ENCODE measurements around the gene SLC16A5.
"Not testable (repeated sequence)": the region's sequence is repeated elsewhere in the genome, so short reads cannot be mapped to it uniquely, and the experiment has no call there.

The SLC16A5 gene

GRCh38 chr17:75064040-75064439, 23.7 kb upstream of the SLC16A5 start:
- no peak for DNase-seq (ENCODE audit: low read depth in 2 of 2)

GRCh38 chr17:75064460-75064859, 23.3 kb upstream of the SLC16A5 start:
- no peak for DNase-seq (ENCODE audit: low read depth in 2 of 2)

- DNase-seq (ENCODE audit: low read depth in 2 of 2): no peak
Measured at GRCh38 chr17:75064867-75065561, 22.7 kb upstream of the SLC16A5 start.

- DNase-seq (ENCODE audit: low read depth in 2 of 2): no peak
Measured at GRCh38 chr17:75065562-75066151, 22.1 kb upstream of the SLC16A5 start.

DNA sequence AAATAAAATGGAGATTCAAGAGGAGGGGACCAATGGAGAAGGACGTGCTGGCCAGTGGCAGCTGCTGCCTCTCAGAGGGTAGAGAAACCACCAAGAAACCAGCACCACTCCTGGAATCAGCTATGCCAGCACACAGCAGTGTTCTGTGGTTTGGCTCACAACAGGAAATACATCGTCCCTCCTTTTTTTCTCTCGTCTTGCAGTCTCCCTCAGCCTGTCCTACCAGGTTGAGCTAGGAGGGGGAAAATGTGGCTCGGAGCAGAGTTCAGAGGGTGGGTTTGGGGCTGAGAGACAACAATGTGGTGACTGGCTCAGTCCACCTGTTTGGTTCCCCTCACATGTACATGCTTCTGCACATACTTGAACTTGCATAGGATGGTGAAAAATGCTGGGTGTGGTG, 19.9 kb upstream of the SLC16A5 start:
- no peak for DNase-seq (ENCODE audit: low read depth in 2 of 2)

GRCh38 chr17:75068750-75069149, 19.0 kb upstream of the SLC16A5 start:
- DNase-seq (ENCODE audit: low read depth in 2 of 2): no peak

DNA sequence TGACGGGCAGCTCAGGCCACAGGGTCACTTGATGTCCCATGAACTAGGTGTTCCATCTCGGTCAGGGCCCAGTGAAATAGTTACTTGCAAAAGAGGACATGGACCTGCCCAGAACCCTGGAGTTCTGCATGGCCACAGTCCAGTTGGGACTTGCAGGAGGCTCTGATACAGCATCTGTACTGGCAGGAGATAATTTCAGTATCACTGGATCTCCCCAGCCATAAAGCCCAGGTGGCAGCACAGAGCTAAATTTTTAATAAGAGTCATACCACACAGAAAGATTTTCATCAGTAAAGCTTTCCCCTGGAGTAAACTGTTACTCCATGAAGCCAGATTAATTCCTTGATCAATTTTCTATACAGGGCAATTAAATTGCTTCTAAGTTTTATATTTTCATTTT, 18.0 kb upstream of the SLC16A5 start:
- DNase-seq (ENCODE audit: low read depth in 2 of 2): no peak

DNA sequence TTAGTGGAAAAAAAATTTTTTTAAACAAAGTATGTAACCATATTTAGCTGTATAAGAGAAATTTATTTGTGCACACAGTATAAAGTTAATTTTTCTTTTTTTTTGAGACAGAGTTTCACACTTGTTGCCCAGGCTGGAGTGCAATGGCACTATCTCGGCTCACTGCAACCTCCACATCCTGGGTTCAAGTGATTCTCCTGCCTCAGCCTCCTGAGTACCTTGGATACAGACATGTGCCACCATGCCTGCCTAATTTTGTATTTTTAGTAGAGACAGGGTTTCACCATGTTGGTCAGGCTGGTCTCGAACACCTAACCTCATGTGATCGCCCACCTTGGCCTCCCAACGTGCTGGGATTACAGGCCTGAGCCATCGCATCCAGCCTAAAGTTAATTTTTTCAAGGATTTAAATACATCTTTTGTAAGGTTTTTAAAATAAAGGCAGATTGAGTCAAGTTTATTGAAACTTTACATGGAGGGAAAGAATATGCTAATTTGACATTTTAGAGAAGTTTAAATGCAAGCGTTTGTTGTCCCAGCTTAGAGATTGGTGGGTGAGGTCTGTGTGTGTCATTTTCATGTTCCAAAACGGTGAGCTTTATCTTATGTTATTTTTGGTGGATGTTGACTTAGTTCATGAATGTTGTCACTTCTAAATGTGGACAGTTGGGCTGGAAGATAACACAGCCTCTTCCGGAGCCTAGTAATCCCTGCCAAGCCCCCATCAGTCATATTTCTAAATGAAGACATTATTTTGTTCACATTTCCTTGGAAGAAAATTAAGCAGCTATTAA, 16.1 kb upstream of the SLC16A5 start:
- not testable (repeated sequence) for DNase-seq (ENCODE audit: low read depth in 2 of 2)

- not testable (repeated sequence) for DNase-seq (ENCODE audit: low read depth in 2 of 2)
Measured at GRCh38 chr17:75072909-75073308, 14.8 kb upstream of the SLC16A5 start.

- no peak for DNase-seq (ENCODE audit: low read depth in 2 of 2)
Measured at GRCh38 chr17:75073618-75074047, 14.1 kb upstream of the SLC16A5 start.

GRCh38 chr17:75074532-75074931, 13.2 kb upstream of the SLC16A5 start:
- DNase-seq (ENCODE audit: low read depth in 2 of 2): no peak

DNA sequence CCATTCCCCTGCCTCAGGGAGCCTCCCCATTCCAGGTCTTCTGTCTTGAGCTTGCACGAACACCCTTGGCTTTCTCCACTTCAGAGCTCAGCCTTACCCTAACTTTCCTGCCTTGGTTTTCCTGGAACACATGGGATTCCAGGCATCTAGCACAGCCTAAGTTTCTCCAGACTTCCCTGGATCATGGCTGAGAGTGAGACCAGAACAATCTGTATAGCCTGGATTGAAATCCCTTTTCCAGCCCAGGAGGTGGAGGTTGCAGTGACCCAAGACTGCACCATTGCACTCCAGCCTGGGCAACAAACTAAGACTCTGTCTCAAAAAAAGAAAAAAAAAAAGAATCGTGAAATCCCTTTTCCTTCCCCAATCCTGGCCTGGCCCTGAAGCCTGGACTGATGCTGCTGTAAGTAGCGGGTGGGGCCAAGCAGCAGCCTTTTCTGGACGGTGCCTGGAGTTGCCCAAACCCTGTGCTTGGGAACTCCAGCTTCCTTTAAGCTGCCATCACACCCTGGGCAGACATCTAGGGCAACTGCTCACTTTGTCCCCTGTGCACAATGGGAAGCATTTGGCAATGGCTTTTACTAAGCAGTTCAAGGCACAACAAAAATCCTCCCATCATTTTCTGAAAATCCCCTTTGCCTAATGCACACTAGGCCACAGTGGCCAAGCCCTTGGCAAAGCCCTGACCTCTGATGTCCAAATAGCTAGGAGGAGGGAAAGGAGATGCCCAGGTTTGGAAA, 12.0 kb upstream of the SLC16A5 start:
- no peak for DNase-seq (ENCODE audit: low read depth in 2 of 2)

DNA sequence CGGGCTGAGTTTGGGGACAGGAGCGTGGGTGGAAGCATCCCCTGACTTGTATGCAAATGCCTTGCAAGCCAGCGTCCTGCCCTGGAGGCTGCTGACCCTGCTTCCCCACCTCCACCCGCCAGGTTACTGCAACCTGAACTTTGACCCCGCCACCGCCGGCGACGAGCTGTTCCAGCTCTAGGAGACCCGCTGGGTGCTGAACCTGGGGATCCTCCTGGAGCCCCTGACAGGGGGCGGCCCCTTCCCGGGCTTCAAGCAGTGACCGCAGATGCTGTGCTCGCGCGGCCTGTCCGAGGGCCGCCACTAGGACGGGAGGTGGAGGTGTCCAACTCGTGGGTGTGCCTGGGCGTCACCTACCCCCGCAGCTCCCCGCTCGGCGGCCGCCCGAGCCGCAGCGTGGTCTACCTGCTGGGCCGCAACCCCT, 10.7 kb upstream of the SLC16A5 start:
- DNase-seq (ENCODE audit: low read depth in 2 of 2): no peak

- peak in 1 of 2 donors; percentile 11 for DNase-seq (ENCODE audit: low read depth in 2 of 2)
Measured at GRCh38 chr17:75077496-75078283, 10.1 kb upstream of the SLC16A5 start.

DNA sequence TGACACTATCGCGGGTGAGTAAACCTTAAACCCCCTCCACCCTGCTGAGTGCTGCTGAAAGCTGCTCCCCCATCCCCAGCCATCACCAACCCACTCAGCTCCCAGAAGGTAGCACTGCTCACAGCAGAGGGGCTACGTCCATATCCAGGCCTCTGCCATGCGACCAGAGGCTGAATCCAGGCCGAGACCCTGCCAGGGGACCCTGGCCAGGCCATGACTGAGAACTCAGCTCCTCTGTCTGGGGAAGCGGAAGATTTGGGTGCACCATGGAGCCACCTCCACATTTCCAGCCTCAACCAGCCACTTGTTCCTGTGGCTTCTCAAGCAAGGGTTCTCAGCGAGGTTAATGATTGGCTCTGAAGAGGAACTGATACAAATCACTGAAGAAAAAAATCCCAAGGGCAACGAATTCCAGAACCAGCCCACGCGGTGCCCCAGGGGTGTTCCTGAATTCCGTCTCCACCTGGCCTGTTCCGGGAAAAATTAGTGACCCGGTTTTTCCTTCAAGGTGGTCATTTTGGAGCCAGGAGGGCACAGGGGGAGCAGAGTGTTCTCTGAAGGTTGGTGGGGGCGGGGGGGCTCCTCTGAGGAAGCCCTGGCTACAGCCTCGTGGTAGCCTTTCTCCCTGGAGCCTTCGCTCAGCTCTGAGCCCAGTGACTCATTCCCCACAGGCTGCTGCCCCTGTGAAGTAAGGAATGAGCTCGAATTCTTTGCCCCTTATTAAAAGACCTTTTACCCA, 9.3 kb upstream of the SLC16A5 start:
- no peak for DNase-seq (ENCODE audit: low read depth in 2 of 2)

- DNase-seq (ENCODE audit: low read depth in 2 of 2): no peak
Measured at GRCh38 chr17:75079023-75079373, 8.8 kb upstream of the SLC16A5 start.

DNA sequence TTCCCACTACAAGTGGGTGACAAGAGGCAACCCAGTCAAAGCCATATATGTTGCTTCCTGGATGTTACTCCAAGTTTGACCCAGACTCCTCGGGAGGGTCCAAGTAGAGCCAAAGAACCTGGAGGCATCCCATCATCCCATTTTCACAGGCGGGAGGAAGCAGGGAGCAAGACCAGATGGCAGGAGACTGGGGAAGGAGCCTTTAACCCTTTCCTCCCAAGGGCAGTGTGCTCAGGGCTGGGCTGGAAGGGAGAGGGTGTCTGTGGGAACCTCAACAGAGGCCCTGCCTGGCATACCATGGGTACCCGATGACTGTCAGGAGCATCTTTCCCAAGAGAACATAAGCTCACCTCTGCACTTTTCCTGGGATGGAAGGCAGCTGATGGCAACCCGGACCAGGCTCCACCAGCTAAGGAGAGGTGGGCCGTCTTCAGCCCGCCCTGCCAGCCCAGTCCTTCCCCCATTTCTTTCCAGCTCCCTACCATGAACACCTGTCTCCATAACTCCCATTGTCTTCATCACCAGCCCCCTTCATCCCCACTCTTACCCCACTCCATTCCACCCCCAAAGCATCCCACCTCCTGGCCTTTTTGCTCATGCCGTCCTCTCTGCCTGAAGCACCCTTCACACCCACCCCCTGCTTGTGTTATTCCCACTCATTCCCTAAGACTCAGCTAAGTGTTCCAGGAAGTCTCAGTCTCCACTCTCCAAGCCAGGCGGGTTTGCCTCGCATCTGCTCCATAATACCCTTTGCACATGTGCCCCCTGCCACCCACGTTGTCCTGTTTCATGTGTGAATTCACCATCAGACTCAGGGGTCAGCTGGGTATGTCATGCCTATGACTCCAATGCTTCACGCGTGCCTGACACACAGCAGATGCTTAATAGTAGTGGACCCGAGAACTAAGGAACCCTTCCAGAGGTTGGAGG, 5.9 kb upstream of the SLC16A5 start:
- no peak for DNase-seq (ENCODE audit: low read depth in 2 of 2)

DNA sequence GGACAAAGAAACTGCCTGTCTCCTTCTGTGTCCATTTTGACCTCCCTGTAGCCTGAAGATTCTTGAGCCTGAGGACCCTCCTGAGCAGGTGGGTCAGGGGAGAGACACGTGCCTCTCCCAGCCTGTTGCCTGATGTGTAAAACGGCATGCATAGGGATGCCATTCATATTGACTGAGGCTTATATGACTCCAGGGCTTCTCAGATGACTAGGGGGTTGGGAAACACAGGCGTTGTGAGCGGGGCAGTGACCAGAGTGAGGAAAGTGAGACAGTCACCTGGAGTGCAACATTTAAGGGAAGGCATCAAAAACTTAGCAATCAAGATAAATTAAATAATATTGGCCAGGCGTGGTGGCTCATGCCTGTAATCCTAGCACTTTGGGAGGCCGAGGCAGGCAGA, 5.1 kb upstream of the SLC16A5 start:
- DNase-seq (ENCODE audit: low read depth in 2 of 2): no peak

DNA sequence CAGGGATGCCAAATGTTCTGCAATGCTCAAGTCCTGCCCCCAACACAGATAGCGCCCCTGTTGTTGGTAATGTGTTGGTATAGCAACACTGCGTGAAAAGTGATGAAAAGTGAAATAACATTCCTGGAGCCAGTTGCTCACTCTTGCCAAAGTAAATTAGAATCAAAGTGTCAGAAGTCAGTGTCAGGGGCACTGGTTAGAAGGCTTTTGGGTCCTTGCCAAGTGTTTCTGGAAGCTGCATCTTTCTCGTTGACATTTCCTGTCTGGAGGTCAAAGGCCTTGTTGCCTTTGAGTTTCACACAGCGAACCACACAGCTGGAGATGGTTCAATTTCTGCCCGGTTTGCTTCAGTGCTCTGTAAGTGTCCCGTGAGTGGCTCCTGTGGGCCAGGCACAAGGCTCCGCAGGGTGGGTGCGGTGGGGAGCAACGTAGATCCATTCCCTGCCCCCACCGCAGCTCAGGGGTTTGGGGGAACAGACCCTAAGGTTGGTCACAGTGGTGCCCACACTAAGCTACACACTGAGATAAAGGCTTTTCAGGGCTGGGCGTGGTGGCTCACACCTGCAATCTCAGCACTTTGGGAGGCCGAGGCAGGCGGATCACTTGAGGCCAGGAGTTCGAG, 3.6 kb upstream of the SLC16A5 start:
- DNase-seq (ENCODE audit: low read depth in 2 of 2): no peak

Data from stimulated activated CD8-positive, alpha-beta memory T cell treated with anti-CD3 and anti-CD28 coated beads, Interleukin-15, amount 100 ng/mL, for 4 hours (primary cell).